SK-N-MC (cell line): ENCODE results near the gene MFSD12.

ENCODE experiments used
- EZH2 ChIP-seq: fragments of 200-600 bp; sonication (generic); IDR thresholded peaks from one replicate; pipeline ENCODE4 v1.6.1; 2017; ENCODE audit warnings: antibody characterized with exemption
- FOXP2 ChIP-seq: optimal IDR thresholded peaks from 2 replicates; pipeline ENCODE3; 2011; ENCODE audit warnings: mild to moderate bottlenecking, moderate library complexity; ENCODE audit not compliant: insufficient read depth; ENCODE audit errors: extremely low read length, control extremely low read depth
- POLR2AphosphoS5 ChIP-seq: IDR thresholded peaks from 2 replicates; pipeline ENCODE4 v1.6.1; 2012; ENCODE audit warnings: mild to moderate bottlenecking, low read depth, low read length, borderline replicate concordance

- no peak for TF ChIP-seq POLR2AphosphoS5
- TF ChIP-seq EZH2 = no peak
- no peak for TF ChIP-seq FOXP2
Observed at GRCh38 chr19:3544742-3545668, 12.4 kb downstream of the MFSD12 start.
